HEK293T (cell line): ENCODE measurements around the gene UTS2.
A peak's percentile ranks its signal among the peaks of the same experiment; 100 is the strongest.

Experiments used
- CTCF ChIA-PET: fragments of 350-600 bp; formaldehyde crosslinking; extraction: SDS; loops from one replicate; lab custom pipeline; 2021; ENCODE audit warnings: antibody characterized with exemption, inconsistent platforms; lab: Yijun Ruan, JAX
- POLR2A ChIA-PET: fragments of 350-600 bp; formaldehyde crosslinking; extraction: SDS; loops from one replicate; lab custom pipeline; 2020; ENCODE audit warnings: antibody characterized with exemption, inconsistent platforms; lab: Yijun Ruan, JAX
- DNase-seq: peaks from one replicate; pipeline ENCODE4 v3.0.0; 2012; ENCODE audit warnings: mixed read lengths; ENCODE audit errors: extremely low spot score
- ARNT ChIP-seq: fragments of 450-650 bp; IDR thresholded peaks from 2 replicates; pipeline ENCODE4 v1.6.1; 2017; ENCODE audit warnings: mild to moderate bottlenecking
- BHLHE40 ChIP-seq: fragments of 450-650 bp; IDR thresholded peaks from 2 replicates; pipeline ENCODE4 v1.6.1; 2016; ENCODE audit warnings: mild to moderate bottlenecking, moderate library complexity, borderline replicate concordance
- CTBP1 ChIP-seq: fragments of 450-650 bp; IDR thresholded peaks from 2 replicates; pipeline ENCODE4 v1.6.1; 2016; ENCODE audit warnings: borderline replicate concordance
- ELF4 ChIP-seq: fragments of 450-650 bp; IDR thresholded peaks from 2 replicates; pipeline ENCODE4 v1.6.1; 2017; ENCODE audit warnings: antibody characterized with exemption
- FOXA1 ChIP-seq: fragments of 450-650 bp; IDR thresholded peaks from 2 replicates; pipeline ENCODE4 v1.6.1; 2016; ENCODE audit warnings: mild to moderate bottlenecking
- FOXK2 ChIP-seq: fragments of 450-650 bp; IDR thresholded peaks from 2 replicates; pipeline ENCODE4 v1.6.1; 2016; ENCODE audit warnings: mild to moderate bottlenecking
- FOXM1 ChIP-seq: fragments of 450-650 bp; IDR thresholded peaks from 2 replicates; pipeline ENCODE4 v1.6.1; 2017; ENCODE audit warnings: mild to moderate bottlenecking, borderline replicate concordance
- HDGF ChIP-seq: fragments of 450-650 bp; IDR thresholded peaks from 2 replicates; pipeline ENCODE4 v1.6.1; 2017; ENCODE audit warnings: antibody characterized with exemption, borderline replicate concordance
- L3MBTL2 ChIP-seq: fragments of 450-650 bp; conservative IDR thresholded peaks from 2 replicates; pipeline ENCODE4 v1.6.1; 2016; ENCODE audit warnings: mild to moderate bottlenecking
- LEF1 ChIP-seq: fragments of 450-650 bp; IDR thresholded peaks from 2 replicates; pipeline ENCODE4 v1.6.1; 2017; ENCODE audit warnings: mild to moderate bottlenecking, borderline replicate concordance
- NFRKB ChIP-seq: fragments of 450-650 bp; IDR thresholded peaks from 2 replicates; pipeline ENCODE4 v1.6.1; 2016; ENCODE audit warnings: mild to moderate bottlenecking, moderate library complexity
- SP1 ChIP-seq: fragments of 450-650 bp; IDR thresholded peaks from 2 replicates; pipeline ENCODE4 v1.6.1; 2017
- SUZ12 ChIP-seq: fragments of 450-650 bp; IDR thresholded peaks from 2 replicates; pipeline ENCODE4 v1.6.1; 2016; ENCODE audit warnings: mild to moderate bottlenecking
- TARDBP ChIP-seq: fragments of 450-650 bp; IDR thresholded peaks from 2 replicates; pipeline ENCODE4 v1.6.1; 2016
- ZNF384 ChIP-seq: fragments of 450-650 bp; IDR thresholded peaks from 2 replicates; pipeline ENCODE4 v1.6.1; 2016
- TF ChIP-seq, protein P1 (sequence below): fragments of 450-650 bp; IDR thresholded peaks from 2 replicates; pipeline ENCODE4 v1.6.1; 2016

UTS2 gene

DNA sequence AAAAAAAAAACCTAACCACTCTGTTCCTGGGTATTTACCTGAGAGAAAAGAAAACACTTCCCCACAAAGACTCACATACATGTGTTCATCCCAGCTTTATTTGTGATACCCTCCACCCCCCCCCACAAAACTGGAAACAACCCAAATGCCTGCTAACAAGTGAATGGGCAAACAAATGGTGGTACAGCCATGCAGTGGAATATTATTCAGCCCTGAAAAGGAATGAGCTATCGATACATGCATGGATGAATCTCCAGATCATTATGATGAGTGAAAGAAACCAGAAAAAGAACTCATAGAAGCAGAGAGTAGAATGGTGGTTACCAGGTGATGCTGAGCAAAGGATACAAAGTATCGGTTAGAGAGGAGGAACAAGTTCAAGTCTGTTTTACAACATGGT, 38.0 kb upstream of the UTS2 start:
- TF ChIP-seq, protein P1, sequence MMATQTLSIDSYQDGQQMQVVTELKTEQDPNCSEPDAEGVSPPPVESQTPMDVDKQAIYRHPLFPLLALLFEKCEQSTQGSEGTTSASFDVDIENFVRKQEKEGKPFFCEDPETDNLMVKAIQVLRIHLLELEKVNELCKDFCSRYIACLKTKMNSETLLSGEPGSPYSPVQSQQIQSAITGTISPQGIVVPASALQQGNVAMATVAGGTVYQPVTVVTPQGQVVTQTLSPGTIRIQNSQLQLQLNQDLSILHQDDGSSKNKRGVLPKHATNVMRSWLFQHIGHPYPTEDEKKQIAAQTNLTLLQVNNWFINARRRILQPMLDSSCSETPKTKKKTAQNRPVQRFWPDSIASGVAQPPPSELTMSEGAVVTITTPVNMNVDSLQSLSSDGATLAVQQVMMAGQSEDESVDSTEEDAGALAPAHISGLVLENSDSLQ = no peak
- TF ChIP-seq LEF1 (no peak), HDGF (no peak), SUZ12 (no peak), ELF4 (no peak), ZNF384 (no peak), L3MBTL2 (no peak), FOXK2 (no peak), FOXA1 (no peak), BHLHE40 (no peak), NFRKB (no peak), SP1 (no peak), ARNT (no peak), FOXM1 (no peak), CTBP1 (no peak), TARDBP (no peak)
- ChIA-PET CTCF (no interaction called here), POLR2A (no interaction called here)
- no peak for DNase-seq

DNA sequence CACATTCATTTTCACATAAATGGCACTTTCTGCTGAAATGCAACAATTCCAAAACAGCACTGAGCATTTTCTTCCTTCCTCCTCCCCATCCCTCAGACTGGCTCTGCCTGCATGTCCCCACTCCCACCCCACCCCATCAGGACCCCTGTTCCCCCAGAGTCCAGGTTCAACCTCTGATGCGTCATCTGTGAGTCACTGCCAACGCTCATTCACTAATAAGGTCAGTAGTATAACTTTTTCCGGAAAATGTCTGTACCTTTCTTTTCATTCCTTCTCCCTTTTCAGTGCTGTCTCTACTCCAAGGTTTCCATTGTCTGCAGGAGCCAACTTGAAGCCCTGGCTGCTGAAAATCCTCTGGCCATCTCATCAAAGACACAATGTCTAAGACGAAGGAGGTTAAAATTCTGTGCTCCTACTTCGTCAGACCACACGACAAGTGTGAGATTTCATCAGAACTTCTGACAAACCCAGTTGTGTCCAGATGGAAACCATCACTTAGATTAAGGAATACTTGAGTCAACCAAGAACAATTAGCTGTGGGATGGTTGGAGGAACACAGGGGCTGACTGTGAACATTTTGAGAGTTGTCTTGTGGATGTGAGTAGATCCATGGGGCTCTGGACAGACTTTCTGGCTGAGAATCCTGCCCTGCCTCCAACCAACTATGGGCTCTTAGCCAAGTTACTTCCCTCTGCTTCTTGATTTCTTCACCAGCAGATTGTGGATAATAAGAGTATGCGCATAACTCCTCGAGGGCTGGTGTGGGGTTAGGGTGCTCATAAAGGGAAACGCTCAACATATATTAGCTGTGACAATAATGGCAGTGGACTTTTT, 35.6 kb upstream of the UTS2 start:
- CTCF ChIA-PET = interaction anchor here (0.6 to 1.2 kb wide), 2 partner anchors 16 to 135 kb away, joined by 3 to 4 read pairs; no protein-coding TSS in a partner anchor
- TF ChIP-seq ELF4 = no peak
- no peak for TF ChIP-seq FOXK2
- TF ChIP-seq SP1 = no peak
- TF ChIP-seq L3MBTL2 = no peak
- TF ChIP-seq TARDBP = no peak
- TF ChIP-seq, protein P1 = no peak
- TF ChIP-seq SUZ12 = no peak
- TF ChIP-seq ZNF384 = no peak
- TF ChIP-seq LEF1 = no peak
- no peak for TF ChIP-seq FOXA1
- TF ChIP-seq NFRKB = no peak
- TF ChIP-seq ARNT = no peak
- TF ChIP-seq BHLHE40 = no peak
- TF ChIP-seq CTBP1 = no peak
- TF ChIP-seq FOXM1 = no peak
- TF ChIP-seq HDGF = no peak
- no peak for DNase-seq
- POLR2A ChIA-PET = no interaction called here

DNA sequence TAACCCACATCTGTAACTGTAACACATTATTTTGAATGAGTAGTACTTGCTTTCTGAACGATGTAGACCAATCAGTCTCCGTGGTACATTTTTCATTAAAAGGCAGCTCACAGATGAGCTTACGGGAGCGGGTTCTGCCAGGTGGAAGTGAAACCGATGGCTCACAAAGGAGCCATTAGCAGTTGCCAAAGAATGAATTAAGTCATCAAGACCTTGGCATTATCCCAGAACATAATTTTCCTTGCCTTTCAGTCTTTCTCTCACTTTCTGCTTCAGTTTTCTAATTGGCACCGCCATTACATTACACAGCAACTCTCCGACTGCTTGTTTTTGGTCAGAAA, 33.5 kb upstream of the UTS2 start:
- CTCF ChIA-PET = interaction anchor here (0.6 kb wide), 1 partner anchor 57 kb away, joined by 3 read pairs; no protein-coding TSS in a partner anchor
- no peak for TF ChIP-seq TARDBP
- TF ChIP-seq SP1 = no peak
- TF ChIP-seq BHLHE40 = no peak
- no peak for TF ChIP-seq SUZ12
- POLR2A ChIA-PET = no interaction called here
- DNase-seq = no peak

DNA sequence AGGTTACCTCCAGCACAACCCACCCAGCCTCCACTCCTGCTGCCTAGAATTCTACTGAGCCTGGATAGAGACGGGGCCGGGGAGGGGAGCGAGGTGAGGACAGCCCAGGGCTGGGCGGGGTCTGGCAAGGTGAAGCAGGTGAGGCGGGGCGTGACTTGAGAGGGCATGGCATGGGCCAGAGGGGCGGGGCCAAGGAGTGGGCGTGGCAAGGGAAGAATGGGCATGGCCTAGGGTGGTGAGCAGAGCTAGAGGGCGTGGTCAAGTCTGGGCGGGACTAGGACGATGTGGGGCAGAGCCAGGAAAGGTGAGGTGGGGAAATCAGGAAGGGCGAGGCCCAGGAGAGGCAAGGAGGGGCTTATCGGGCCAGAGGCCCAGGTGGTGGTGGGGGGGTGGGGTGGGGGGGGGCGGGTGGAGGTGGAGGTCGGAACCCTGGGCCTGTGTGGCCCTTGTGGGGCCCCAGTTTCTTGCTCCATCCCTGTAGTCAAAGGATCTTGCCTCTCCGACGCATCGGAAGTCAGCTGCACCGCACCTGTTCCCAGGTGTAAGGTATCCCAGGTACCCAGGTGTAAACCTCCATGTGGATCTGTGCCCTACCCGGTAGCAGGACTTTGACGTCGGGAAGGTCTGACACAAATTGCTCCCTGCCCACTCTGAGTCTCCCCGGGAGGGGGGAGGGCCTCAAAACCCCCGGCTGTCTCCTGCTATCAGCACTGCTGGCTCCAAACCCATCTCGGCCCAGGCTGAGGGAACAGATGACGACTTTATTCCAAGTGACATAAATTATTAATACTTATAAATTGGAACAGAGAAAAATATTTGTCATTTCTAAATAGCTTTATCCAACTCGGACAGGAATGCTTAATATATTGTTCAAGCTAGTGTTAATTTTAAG, 32.9 kb upstream of the UTS2 start:
- ChIA-PET CTCF (interaction anchor here (0.6 kb wide), 1 partner anchor 57 kb away, joined by 3 read pairs; no protein-coding TSS in a partner anchor), POLR2A (no interaction called here)
- TF ChIP-seq FOXA1 (no peak), ELF4 (no peak), HDGF (no peak), SP1 (no peak), ARNT (no peak), SUZ12 (no peak), LEF1 (no peak), CTBP1 (no peak), NFRKB (no peak), FOXK2 (no peak), FOXM1 (no peak), TARDBP (no peak), BHLHE40 (no peak), ZNF384 (no peak), L3MBTL2 (no peak)
- TF ChIP-seq, protein P1 = no peak
- DNase-seq = peak; percentile 43

DNA sequence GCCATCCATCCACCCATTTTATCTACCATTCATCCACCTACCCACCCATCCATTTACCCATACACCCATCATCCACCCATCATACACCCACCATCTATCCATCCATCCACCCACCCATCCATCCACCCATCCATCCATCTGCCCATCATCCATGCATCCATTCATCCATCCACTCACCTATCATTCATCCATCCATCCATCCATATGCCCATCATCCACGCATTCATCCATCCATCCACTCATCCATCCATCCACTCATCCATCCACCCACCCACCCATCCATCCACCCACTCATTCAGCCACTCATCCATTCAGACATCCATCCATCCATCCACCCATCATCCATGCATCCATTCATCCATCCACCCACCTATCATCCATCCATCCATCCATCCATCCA, 31.9 kb upstream of the UTS2 start:
- TF ChIP-seq ARNT (no peak), ZNF384 (no peak), NFRKB (no peak), FOXK2 (no peak), BHLHE40 (no peak), SUZ12 (no peak), HDGF (no peak)
- TF ChIP-seq, protein P1 = no peak
- POLR2A ChIA-PET = no interaction called here
- no peak for DNase-seq
- CTCF ChIA-PET = no interaction called here
